ENCODE results near the gene ARHGAP28. TPM values are rescaled to one million over a fixed set of nuclear protein-coding genes. Genes with fewer than 3 reads are reported as not detected.

Gene ARHGAP28
- total RNA-seq, 1 donor from 2014 or later = not detected

- no peak for DNase-seq
- ChIA-PET POLR2A (no interaction called here), CTCF (no interaction called here)
- no peaks in the 10 kb centered on the region for H3K9me3 Mint-ChIP-seq
- H3K36me3 Mint-ChIP-seq (ENCODE audit: low read depth) = no peaks in the 10 kb centered on the region
- intact Hi-C loops (cut with micrococcal nuclease) = no loop called here
- H3K4me1 Mint-ChIP-seq = no peaks in the 10 kb centered on the region
- no peaks in the 10 kb centered on the region for H3K27me3 Mint-ChIP-seq
- ATAC-seq (ENCODE audit: low read depth) = no peak
- no peak overlapping the region for H3K27ac Mint-ChIP-seq
- no peak for TF ChIP-seq CTCF (IDR thresholded peaks at IDR 0.05)
- no peak overlapping the region for H3K4me3 Mint-ChIP-seq
Observed at GRCh38 chr18:6793455-6793854, 63.9 kb downstream of the ARHGAP28 start.

GRCh38 chr18:6793986-6794385 is 64.5 kb downstream of the ARHGAP28 start:
- Mint-ChIP-seq H3K27me3 (no peaks in the 10 kb centered on the region), H3K4me3 (no peak overlapping the region), H3K9me3 (no peaks in the 10 kb centered on the region), H3K36me3 (ENCODE audit: low read depth) (no peaks in the 10 kb centered on the region), H3K27ac (no peak overlapping the region), H3K4me1 (no peaks in the 10 kb centered on the region)
- ATAC-seq (ENCODE audit: low read depth) = no peak
- no peak for DNase-seq
- CTCF ChIA-PET = no interaction called here
- no peak for TF ChIP-seq CTCF (IDR thresholded peaks at IDR 0.05)
- POLR2A ChIA-PET = no interaction called here
- intact Hi-C loops (cut with micrococcal nuclease) = no loop called here

GRCh38 chr18:6795307-6795706 is 65.8 kb downstream of the ARHGAP28 start:
- H3K4me3 Mint-ChIP-seq = no peak overlapping the region
- intact Hi-C loops (cut with micrococcal nuclease) = no loop called here
- ChIA-PET CTCF (no interaction called here), POLR2A (no interaction called here)
- no peaks in the 10 kb centered on the region for H3K36me3 Mint-ChIP-seq (ENCODE audit: low read depth)
- H3K27ac Mint-ChIP-seq = no peak overlapping the region
- no peak for TF ChIP-seq CTCF (IDR thresholded peaks at IDR 0.05)
- H3K9me3 Mint-ChIP-seq = peaks cover 4% of the 10 kb centered on the region
- H3K4me1 Mint-ChIP-seq = no peaks in the 10 kb centered on the region
- DNase-seq (no peak), ATAC-seq (ENCODE audit: low read depth) (no peak)
- H3K27me3 Mint-ChIP-seq = no peaks in the 10 kb centered on the region

GRCh38 chr18:6796511-6796910 is 67.0 kb downstream of the ARHGAP28 start:
- no peaks in the 10 kb centered on the region for H3K36me3 Mint-ChIP-seq (ENCODE audit: low read depth)
- ATAC-seq (ENCODE audit: low read depth) = no peak
- peaks cover 4% of the 10 kb centered on the region for H3K9me3 Mint-ChIP-seq
- intact Hi-C loops (cut with micrococcal nuclease) = no loop called here
- ChIA-PET CTCF (no interaction called here), POLR2A (no interaction called here)
- no peak overlapping the region for H3K4me3 Mint-ChIP-seq
- no peak for TF ChIP-seq CTCF (IDR thresholded peaks at IDR 0.05)
- DNase-seq = no peak
- H3K4me1 Mint-ChIP-seq = no peaks in the 10 kb centered on the region
- no peak overlapping the region for H3K27ac Mint-ChIP-seq
- H3K27me3 Mint-ChIP-seq = no peaks in the 10 kb centered on the region

- Mint-ChIP-seq H3K4me3 (no peak overlapping the region), H3K36me3 (ENCODE audit: low read depth) (no peaks in the 10 kb centered on the region), H3K9me3 (peaks cover 4% of the 10 kb centered on the region), H3K27ac (no peak overlapping the region), H3K4me1 (no peaks in the 10 kb centered on the region), H3K27me3 (no peaks in the 10 kb centered on the region)
- ChIA-PET POLR2A (no interaction called here), CTCF (no interaction called here)
- DNase-seq (no peak), ATAC-seq (ENCODE audit: low read depth) (no peak)
- no peak for TF ChIP-seq CTCF (IDR thresholded peaks at IDR 0.05)
- intact Hi-C loops (cut with micrococcal nuclease) = no loop called here
Observed at GRCh38 chr18:6797171-6797570, 67.7 kb downstream of the ARHGAP28 start.
